ENCODE results near the gene SMIM14.
"Not testable (repeated sequence)": the region's sequence is repeated elsewhere in the genome, so short reads cannot be mapped to it uniquely, and the experiment has no call there.

The SMIM14 gene

DNA sequence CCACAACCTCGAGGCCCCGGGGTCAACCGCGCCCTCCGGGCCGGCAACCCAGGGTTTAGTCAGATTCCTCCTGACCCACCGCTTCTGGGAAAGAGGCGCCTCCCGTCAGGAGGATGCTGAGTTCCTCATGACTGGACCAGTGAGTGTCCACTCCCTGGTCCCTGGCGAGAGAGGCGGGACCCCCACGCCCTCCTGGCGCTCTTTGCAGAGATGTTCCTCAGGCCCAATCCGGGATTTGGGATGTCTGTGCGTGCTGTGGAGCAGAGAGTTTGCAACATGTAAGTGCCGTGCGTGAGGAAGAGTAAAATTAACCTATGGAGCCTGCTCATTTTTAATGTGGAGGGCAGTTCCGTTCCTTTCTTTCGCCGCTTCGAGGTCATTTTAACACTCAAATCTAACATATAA lies 110.6 kb downstream of the SMIM14 start:
- DNase-seq = no peak

DNA sequence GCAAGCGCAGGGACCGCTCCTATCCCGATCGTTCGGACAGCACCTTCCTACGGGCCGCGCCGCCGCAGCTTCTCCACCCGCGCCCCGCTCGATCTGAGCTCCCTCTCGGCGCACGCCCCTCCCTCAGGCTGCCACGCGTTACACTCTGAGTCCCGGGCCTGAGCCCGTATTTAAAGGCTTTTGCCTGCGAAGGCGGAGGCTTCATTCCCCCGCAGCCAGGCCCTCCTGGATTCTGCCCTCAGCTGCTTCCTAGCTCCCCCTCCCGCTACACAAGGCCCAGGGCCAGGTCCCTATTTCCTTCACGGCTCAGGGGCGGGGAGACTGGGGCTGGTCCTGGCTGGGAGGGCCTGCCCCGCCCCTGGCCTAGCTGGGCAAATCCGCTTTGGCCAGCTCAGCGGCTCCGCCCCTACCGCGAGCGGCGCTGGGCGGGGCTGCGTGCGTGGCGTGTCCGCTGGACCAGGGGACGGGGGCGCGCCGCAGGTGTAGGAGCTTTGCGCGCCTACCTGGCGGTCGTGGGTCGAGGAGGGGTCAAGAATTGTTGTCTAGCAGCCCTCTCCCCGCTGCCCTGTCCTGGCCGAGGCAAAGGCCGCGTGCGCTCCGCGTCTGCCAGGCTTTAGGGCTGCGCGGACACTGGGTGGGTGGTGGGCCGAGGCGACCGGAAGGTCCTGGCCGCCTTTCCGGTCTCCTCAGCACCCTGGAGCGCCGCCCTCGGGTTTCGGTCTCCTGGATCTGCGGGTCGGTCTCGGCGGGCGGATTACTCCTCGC lies 111.2 kb downstream of the SMIM14 start, which contains the start of gene UGDH:
UGDH (minus strand) TSS at position 144 of the 765 bp plus-strand sequence. CDS start 5,927 bp downstream, outside the sequence.
- peak; percentile 70 for DNase-seq

GRCh38 chr4:39526765-39527295 lies 111.8 kb downstream of the SMIM14 start:
- DNase-seq = no peak

DNA sequence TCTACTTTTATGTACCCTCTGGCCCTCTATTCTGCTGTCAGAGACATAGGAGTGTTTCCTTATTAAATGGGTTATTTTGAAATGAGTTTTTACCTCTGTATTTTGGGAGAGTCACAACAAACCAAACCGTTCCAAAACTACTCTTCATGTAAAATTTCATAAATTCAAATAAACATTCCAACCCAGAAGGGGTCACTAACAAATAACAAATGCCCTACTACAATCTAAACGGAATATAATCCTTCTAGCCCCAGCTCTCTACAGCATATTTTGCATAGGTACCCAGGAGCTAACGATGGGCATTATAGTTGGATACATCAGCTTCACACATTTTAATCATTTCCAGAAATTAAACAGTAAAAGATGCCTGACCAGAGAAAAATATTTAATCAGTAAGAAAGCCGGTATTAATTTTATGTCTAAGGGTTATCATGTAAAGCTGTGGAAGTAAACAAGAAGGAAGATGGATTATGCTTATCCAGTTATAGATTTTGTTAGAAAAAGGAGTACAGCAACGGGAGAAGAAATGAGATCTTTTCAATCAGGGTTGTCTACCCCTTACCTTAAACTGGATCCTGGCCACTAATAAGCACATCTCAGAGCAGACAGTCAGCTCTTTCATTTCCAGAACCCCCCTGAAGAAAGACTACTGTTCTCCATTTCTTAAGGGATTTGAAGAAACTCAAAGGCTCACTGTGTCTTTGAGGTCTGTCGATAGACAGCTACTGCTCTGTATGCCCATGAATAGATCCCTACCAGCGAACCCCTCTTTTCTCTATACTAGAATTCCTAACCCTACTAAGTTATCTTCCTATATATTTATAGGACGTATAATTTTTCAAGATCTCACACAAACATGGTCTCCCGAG lies 112.6 kb downstream of the SMIM14 start:
- no peak for DNase-seq

GRCh38 chr4:39524161-39524957 lies 114.3 kb downstream of the SMIM14 start:
- DNase-seq = no peak

- DNase-seq = no peak
Measured at GRCh38 chr4:39522068-39522467, 116.6 kb downstream of the SMIM14 start.

DNA sequence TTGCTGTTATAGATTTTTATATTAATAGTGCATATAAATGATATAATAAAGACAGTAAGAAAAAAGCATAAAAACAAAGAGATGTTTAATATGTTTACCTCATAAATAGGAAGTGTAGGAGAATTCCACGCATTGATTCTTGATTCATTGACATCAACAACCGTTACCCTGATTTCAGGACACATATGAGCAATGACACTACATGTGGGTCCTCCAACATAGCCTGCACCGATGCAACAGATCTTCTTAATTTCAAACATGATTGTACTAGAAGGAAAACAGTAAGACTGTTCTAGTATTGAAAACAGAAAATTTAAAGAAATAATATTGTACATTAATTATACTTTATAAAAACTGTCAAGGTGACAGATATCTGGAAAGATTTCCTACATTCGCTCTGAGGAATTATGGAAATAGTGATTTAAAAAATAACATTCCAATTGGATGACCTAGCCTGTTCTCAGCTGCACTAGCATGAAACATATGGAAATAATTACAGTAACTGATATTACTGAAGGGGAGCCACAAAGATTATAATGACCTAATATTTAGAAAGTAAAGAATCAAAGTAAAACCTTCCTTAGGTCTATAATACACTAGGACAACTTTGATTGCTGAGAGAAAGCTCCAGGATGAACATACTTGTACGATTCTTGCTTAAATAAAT lies 117.3 kb downstream of the SMIM14 start:
- DNase-seq = no peak

GRCh38 chr4:39518484-39518883 lies 120.2 kb downstream of the SMIM14 start:
- DNase-seq = no peak

- no peak for DNase-seq
Measured at GRCh38 chr4:39516407-39516966, 122.2 kb downstream of the SMIM14 start.

- DNase-seq = not testable (repeated sequence)
Measured at GRCh38 chr4:39515669-39516401, 122.8 kb downstream of the SMIM14 start.

- DNase-seq = no peak
Measured at GRCh38 chr4:39514888-39515401, 123.7 kb downstream of the SMIM14 start.

DNA sequence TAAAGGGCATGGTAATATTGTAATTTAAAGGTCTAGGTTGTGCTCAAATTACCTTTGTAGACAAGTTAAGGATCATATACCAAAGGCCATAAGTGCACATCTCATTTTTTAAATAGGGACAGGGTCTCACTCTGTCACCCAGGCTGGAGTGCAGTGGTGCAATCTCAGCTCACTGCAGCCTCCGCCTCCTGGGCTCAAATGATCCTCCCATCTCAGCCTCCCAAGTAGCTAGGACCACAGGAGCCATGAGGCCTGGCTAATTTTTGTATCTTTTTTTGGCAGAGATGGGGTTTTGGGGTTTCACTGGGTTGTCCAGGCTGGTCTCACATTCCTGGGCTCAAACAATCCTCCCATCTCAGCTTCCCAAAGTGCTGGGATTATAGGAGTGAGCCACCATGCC lies 124.4 kb downstream of the SMIM14 start:
- DNase-seq = not testable (repeated sequence)

- DNase-seq = no peak
Measured at GRCh38 chr4:39510348-39510929, 128.2 kb downstream of the SMIM14 start.

DNA sequence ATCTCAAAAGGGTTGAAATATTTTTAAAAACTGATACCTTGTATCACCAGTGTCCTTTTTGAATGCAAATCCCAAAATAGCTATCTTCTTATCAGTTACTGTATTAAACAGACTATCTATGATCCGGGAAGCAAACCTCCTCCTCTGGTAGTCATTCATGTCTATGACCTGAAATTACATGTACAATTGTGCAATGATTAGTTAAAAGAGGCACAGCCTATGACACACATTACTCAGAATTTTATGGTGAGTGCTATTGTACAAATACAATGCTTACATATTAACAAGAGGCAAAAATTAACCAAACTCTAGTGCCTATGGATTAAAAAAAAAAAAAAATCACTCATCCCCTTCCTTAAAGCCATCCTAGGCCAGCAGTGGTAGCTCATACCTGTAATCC lies 133.1 kb downstream of the SMIM14 start:
- DNase-seq = no peak

DNA sequence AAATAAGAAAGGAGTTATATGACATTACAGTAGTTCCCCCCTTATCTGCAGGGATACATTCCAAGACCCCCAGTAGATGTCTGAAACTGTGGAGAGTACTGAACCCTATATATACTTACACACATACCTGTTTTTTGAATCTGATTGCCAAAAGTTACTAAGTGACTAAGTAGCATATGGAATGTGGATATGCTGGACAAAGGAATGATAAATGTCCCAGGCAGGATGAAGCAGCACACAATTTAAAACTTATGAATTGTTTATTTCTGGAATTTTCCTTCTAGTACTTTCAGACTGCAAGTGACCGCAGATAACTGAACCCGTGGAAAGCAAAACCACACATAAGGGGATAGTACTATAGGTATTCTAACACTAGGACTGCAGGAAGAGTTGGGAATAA lies 134.1 kb downstream of the SMIM14 start:
- no peak for DNase-seq

- DNase-seq = not testable (repeated sequence)
Measured at GRCh38 chr4:39502664-39503035, 136.0 kb downstream of the SMIM14 start.

GRCh38 chr4:39502019-39502663 lies 136.5 kb downstream of the SMIM14 start:
- no peak for DNase-seq

- no peak for DNase-seq
Measured at GRCh38 chr4:39498727-39499020, 140.0 kb downstream of the SMIM14 start.

GRCh38 chr4:39497909-39498726 lies 140.5 kb downstream of the SMIM14 start:
- DNase-seq = no peak

Measured in NCI-H1436 treated with DMSO at 0.1 percent for 48 hours (cell line).